T-helper 2 cell treated with Interferon-gamma antibody and Interleukin-4, amounts not matched to agents 5 μg/mL and 100 μg/mL, for 36 hours (primary cell): ENCODE measurements around the gene RTF2.

ENCODE experiments used
- DNase-seq: peaks from one replicate; pipeline ENCODE4 v3.0.0; 2021; ENCODE audit warnings: low spot score
- H3K27ac Mint-ChIP-seq: one replicate; pipeline ENCODE4 v1.8.0; 2021; ENCODE audit warnings: mild to moderate bottlenecking, mixed read lengths
- H3K27me3 Mint-ChIP-seq: one replicate; pipeline ENCODE4 v1.8.0; 2021; ENCODE audit warnings: low read depth, mixed read lengths
- H3K36me3 Mint-ChIP-seq: one replicate; pipeline ENCODE4 v1.8.0; 2021; ENCODE audit warnings: low read depth, mixed read lengths
- H3K4me1 Mint-ChIP-seq: one replicate; pipeline ENCODE4 v1.8.0; 2021; ENCODE audit warnings: low read depth, mixed read lengths
- H3K4me3 Mint-ChIP-seq: one replicate; pipeline ENCODE4 v1.8.0; 2022; ENCODE audit warnings: mild to moderate bottlenecking, moderate library complexity, mixed read lengths
- H3K9me3 Mint-ChIP-seq: one replicate; pipeline ENCODE4 v1.8.0; 2021; ENCODE audit warnings: mixed read lengths

The RTF2 gene

DNA sequence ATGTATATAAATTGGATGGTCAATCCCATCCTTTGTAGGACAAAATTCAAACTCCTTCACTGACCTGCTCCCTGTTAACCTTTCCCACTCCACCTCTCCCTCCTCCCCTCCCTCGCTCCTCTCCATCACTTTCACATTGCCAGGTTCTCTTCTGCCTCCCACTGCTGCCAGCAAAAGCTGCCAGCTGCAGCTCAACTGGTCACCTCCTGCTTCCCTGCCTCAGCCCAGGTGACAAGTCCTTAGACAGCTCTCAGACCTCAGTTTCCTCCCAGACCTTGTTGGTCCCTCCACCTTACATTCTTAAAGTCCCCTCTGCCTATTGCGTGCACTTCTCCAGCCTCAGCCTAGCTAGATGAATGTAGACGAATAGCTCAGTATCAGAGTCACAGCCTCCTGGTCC is 23.3 kb upstream of the RTF2 start:
- Mint-ChIP-seq H3K27me3 (no peaks in the 10 kb centered on the region), H3K27ac (no peak overlapping the region), H3K4me1 (peaks cover 21% of the 10 kb centered on the region), H3K4me3 (no peak overlapping the region), H3K9me3 (no peaks in the 10 kb centered on the region), H3K36me3 (peaks cover 12% of the 10 kb centered on the region)
- DNase-seq: no peak

DNA sequence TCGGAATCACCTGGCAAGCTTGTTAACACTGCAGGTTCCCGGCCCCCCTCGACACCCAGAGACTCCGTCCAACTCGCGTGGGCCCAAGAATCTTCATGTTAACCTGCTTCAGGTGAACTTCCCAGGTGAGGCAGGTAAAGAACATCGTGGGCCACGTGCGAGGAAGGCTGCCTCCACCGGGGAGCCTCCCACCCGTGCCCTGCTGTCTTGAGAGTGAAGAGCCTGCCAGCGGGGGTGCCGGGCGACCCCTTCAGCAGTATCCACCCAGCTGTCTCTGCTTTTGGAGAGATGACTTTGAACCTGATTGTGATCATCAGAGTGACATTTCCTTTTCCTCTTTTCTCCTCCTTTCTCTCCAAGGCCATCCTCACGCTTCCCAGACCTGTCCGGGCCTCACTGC is 22.9 kb upstream of the RTF2 start:
- Mint-ChIP-seq H3K27me3 (no peaks in the 10 kb centered on the region), H3K4me3 (no peak overlapping the region), H3K9me3 (no peaks in the 10 kb centered on the region), H3K4me1 (peaks cover 17% of the 10 kb centered on the region), H3K36me3 (peaks cover 8% of the 10 kb centered on the region), H3K27ac (no peak overlapping the region)
- DNase-seq: no peak

DNA sequence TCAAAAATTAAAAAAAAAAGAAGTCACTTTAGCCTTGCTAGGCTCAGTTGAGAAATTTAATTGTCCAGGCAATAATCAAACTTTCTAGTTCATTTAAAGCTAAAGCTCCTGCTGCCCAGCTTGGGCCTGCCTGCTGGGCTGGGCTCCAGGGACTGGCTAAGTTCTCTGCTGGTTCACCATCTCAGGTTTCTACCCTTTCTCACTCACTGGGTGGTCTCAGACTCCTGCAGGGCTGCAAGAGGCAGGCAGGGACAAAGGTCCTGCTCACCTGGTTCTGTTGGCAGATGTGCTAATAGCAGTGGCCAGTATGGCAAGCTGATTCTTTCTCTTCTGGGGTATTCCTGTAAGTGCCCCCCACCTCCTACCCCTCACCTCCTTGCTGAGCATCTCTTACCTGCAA is 21.2 kb upstream of the RTF2 start:
- H3K36me3 Mint-ChIP-seq: peaks cover 12% of the 10 kb centered on the region
- no peak overlapping the region for H3K4me3 Mint-ChIP-seq
- no peaks in the 10 kb centered on the region for H3K9me3 Mint-ChIP-seq
- no peak overlapping the region for H3K27ac Mint-ChIP-seq
- no peak for DNase-seq
- no peaks in the 10 kb centered on the region for H3K27me3 Mint-ChIP-seq
- peaks cover 9% of the 10 kb centered on the region for H3K4me1 Mint-ChIP-seq

DNA sequence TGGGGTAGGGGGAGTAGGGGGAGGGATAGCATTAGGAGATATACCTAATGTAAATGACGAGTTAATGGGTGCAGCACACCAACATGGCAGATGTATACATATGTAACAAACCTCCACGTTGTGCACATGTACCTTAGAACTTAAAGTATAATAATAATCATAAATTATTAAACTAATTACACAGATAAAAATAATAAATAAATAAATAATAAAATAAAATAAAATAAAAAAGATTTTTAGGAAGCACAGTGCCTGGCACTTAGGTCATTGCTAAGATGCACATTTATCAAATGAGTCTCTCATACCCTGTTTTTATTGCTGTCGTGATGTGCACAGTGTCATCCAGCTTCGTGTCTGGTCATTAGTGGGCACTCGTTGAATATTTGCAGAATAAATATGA is 19.0 kb upstream of the RTF2 start:
- peaks cover 9% of the 10 kb centered on the region for H3K36me3 Mint-ChIP-seq
- DNase-seq: no peak
- H3K4me1 Mint-ChIP-seq: peaks cover 6% of the 10 kb centered on the region
- no peak overlapping the region for H3K27ac Mint-ChIP-seq
- H3K4me3 Mint-ChIP-seq: no peak overlapping the region
- no peaks in the 10 kb centered on the region for H3K27me3 Mint-ChIP-seq
- no peaks in the 10 kb centered on the region for H3K9me3 Mint-ChIP-seq

DNA sequence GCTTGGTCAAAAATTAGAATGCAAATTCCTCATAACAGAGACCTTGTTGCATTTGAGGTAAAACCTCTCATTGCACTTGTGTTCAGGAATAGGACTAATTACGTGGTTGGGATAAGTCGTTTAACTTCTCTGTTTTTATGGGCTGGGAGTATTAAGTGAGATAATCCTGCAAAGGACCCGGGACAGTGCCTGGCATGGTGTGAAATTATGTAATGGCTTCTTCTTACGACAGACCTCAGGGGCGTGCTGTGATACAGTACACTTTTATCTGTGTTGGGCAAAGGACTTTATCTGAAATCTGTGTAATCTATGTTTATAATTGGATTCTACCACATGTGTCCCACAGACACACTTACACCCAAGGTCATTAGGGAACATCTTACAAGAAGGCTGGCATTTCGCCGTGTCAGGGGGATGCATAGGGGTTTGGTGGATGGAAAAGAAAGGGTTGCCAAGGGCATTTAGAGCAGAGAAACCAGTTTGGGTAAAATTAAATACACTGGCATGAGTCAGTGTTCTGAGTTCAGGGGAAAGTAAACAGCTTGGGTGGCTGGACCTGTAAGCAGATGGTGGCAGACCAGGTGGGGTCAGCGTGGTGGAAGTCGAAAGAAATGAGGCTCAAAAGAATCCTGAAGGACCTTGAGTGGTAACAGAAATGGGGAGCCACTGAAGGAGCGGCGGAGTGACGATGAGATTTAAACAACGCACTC is 17.2 kb upstream of the RTF2 start:
- H3K4me3 Mint-ChIP-seq: no peak overlapping the region
- H3K9me3 Mint-ChIP-seq: no peaks in the 10 kb centered on the region
- peaks cover 10% of the 10 kb centered on the region for H3K36me3 Mint-ChIP-seq

DNA sequence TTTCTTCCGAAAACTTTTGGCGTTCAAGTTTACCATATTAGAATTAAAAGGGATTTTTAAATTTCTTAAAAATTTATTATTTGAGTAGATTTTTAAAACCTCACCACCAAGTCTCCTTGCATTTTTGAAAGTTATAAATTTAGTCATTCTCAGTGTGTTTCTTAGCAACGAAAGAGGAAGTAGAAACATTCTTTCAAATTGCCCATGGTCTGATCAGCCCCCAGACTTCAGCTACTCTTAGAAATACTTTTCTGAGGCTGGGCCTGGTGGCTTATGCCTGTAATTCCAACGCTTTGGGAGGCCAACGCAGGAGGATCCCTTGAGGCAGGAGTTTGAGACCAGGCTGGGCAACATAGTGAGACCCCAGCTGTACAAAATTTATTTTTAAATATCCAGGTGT is 15.1 kb upstream of the RTF2 start:
- Mint-ChIP-seq H3K27me3 (no peaks in the 10 kb centered on the region), H3K4me3 (no peak overlapping the region), H3K27ac (peak overlapping the region; percentile 45), H3K9me3 (no peaks in the 10 kb centered on the region), H3K4me1 (peaks cover 17% of the 10 kb centered on the region), H3K36me3 (peaks cover 16% of the 10 kb centered on the region)
- no peak for DNase-seq

More for the DNA sequence above, 17.2 kb upstream of the RTF2 start:
- H3K27me3 Mint-ChIP-seq: no peaks in the 10 kb centered on the region
- DNase-seq: no peak
- H3K4me1 Mint-ChIP-seq: peaks cover 14% of the 10 kb centered on the region
- no peak overlapping the region for H3K27ac Mint-ChIP-seq

GRCh38 chr20:56454754-56455153 is 13.7 kb upstream of the RTF2 start:
- H3K27ac Mint-ChIP-seq: peak overlapping the region; percentile 80
- H3K9me3 Mint-ChIP-seq: no peaks in the 10 kb centered on the region
- peaks cover 26% of the 10 kb centered on the region for H3K36me3 Mint-ChIP-seq
- H3K4me3 Mint-ChIP-seq: peak overlapping the region; percentile 21
- H3K4me1 Mint-ChIP-seq: peaks cover 20% of the 10 kb centered on the region
- H3K27me3 Mint-ChIP-seq: no peaks in the 10 kb centered on the region
- DNase-seq: no peak

DNA sequence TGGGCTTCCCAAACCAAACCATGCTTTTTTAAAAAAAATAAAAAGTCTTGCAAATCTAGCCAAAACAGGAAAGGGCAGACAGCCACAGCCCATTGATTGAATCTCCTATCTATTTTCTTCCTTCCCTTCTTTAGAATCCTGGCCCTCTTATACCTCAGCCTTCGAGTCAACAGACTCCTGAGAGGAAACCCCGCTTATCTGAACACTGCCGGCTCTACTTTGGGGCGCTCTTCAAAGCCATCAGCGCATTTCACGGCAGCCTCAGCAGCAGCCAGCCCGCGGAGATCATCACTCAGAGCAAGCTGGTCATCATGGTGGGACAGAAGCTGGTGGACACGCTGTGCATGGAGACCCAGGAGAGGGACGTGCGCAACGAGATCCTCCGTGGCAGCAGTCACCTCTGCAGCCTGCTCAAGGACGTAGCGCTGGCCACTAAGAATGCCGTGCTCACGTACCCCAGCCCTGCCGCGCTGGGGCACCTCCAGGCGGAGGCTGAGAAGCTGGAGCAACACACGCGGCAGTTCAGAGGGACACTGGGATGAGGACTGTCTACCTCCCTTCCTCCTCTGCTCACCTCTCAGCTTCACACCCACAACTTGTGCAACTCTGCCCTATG is 10.1 kb upstream of the RTF2 start:
- no peak for DNase-seq
- no peaks in the 10 kb centered on the region for H3K9me3 Mint-ChIP-seq
- H3K36me3 Mint-ChIP-seq: peaks cover 23% of the 10 kb centered on the region
- H3K27ac Mint-ChIP-seq: no peak overlapping the region
- no peak overlapping the region for H3K4me3 Mint-ChIP-seq
- H3K27me3 Mint-ChIP-seq: no peaks in the 10 kb centered on the region
- peaks cover 47% of the 10 kb centered on the region for H3K4me1 Mint-ChIP-seq

DNA sequence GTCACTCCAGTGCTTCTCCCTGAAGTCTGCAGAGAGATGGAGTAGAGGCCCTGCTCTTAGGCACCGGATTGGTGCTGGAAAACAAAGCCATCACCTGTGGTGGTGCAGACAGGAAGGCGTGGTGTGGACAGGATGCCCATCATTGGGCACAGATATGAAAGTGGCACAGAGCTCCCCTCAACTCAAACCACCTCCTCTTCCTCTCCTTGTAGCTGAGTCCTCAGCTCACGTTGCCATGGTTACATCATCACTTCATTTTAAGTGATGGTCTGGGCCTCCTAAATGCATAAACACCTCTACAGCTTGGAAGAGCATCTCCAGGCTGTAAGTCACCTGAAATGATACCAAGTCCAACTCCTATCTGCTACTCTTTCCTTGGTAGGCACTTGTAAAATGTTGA is 8.0 kb upstream of the RTF2 start:
- Mint-ChIP-seq H3K4me1 (peaks cover 47% of the 10 kb centered on the region), H3K27ac (peak overlapping the region; percentile 73), H3K27me3 (no peaks in the 10 kb centered on the region), H3K9me3 (no peaks in the 10 kb centered on the region), H3K4me3 (peak overlapping the region; percentile 33), H3K36me3 (peaks cover 20% of the 10 kb centered on the region)
- DNase-seq: peak; percentile 14

DNA sequence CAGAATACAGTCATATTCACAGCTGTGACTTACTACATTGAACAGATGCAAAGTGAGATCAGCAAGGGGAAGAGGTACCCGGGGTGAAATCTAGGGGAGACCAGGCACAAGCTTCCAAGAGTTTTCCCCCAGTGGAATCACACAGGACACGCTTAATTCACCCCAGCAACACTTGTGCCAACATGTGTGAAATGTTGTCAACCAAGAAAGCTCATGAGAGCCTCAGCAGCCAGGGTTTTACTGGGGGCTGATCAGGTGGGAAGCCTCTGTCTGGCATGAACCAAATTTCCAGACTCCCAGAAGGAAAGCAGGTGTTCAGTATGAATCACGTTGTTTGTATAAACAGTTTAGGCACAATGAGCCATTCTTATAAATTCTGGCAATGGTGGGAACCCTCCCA is 6.9 kb upstream of the RTF2 start:
- Mint-ChIP-seq H3K36me3 (peaks cover 20% of the 10 kb centered on the region), H3K9me3 (no peaks in the 10 kb centered on the region), H3K27me3 (no peaks in the 10 kb centered on the region), H3K4me3 (no peak overlapping the region), H3K27ac (no peak overlapping the region), H3K4me1 (peaks cover 47% of the 10 kb centered on the region)
- DNase-seq: no peak

GRCh38 chr20:56463428-56463827 is 5.0 kb upstream of the RTF2 start:
- Mint-ChIP-seq H3K4me1 (peaks cover 46% of the 10 kb centered on the region), H3K36me3 (peaks cover 13% of the 10 kb centered on the region), H3K9me3 (no peaks in the 10 kb centered on the region), H3K4me3 (peak overlapping the region; percentile 66), H3K27ac (peak overlapping the region; percentile 88), H3K27me3 (no peaks in the 10 kb centered on the region)
- peak; percentile 23 for DNase-seq

GRCh38 chr20:56465997-56466396 is 2.4 kb upstream of the RTF2 start:
- no peak for DNase-seq
- Mint-ChIP-seq H3K4me3 (no peak overlapping the region), H3K27ac (no peak overlapping the region), H3K9me3 (no peaks in the 10 kb centered on the region), H3K4me1 (peaks cover 48% of the 10 kb centered on the region), H3K36me3 (peaks cover 8% of the 10 kb centered on the region), H3K27me3 (no peaks in the 10 kb centered on the region)

DNA sequence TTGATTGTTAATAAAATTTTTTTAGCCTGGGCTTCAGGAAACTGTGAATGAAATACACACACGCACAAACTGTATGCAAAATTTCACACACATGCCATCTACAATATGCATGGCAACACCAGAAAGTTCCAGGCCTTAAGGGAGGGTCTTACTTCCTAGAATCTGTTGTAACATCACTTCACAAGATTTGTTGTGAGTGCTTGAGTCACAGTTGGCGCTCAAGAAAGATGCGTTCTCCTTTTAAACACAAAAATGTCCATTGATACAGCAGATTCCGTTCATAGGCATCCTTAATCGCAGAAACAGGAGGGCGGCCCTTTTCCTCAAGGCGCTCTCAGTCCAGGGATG is 485 bp upstream of the RTF2 start:
- no peak for DNase-seq
- Mint-ChIP-seq H3K36me3 (peaks cover 10% of the 10 kb centered on the region), H3K27ac (peak overlapping the region; percentile 99), H3K4me1 (peaks cover 34% of the 10 kb centered on the region), H3K27me3 (no peaks in the 10 kb centered on the region), H3K9me3 (no peaks in the 10 kb centered on the region), H3K4me3 (peak overlapping the region; percentile 99)

- DNase-seq: no peak
- no peaks in the 10 kb centered on the region for H3K27me3 Mint-ChIP-seq
- peak overlapping the region; percentile 99 for H3K4me3 Mint-ChIP-seq
Observed at GRCh38 chr20:56469077-56469449, 636 bp downstream of the RTF2 start.

GRCh38 chr20:56483970-56484369 is 15.5 kb downstream of the RTF2 start:
- no peak for DNase-seq
- peak overlapping the region; percentile 68 for H3K27ac Mint-ChIP-seq

More at GRCh38 chr20:56469077-56469449, 636 bp downstream of the RTF2 start:
- peak overlapping the region; percentile 99 for H3K27ac Mint-ChIP-seq
- peaks cover 24% of the 10 kb centered on the region for H3K4me1 Mint-ChIP-seq
- no peaks in the 10 kb centered on the region for H3K9me3 Mint-ChIP-seq
- H3K36me3 Mint-ChIP-seq: peaks cover 17% of the 10 kb centered on the region

More at GRCh38 chr20:56483970-56484369, 15.5 kb downstream of the RTF2 start:
- peak overlapping the region; percentile 29 for H3K4me3 Mint-ChIP-seq
- H3K36me3 Mint-ChIP-seq: peaks cover 73% of the 10 kb centered on the region
- no peaks in the 10 kb centered on the region for H3K9me3 Mint-ChIP-seq
- H3K4me1 Mint-ChIP-seq: peaks cover 13% of the 10 kb centered on the region
- no peaks in the 10 kb centered on the region for H3K27me3 Mint-ChIP-seq
